ENCODE measurements around the gene FIS1.
"Not testable (repeated sequence)": the region's sequence is repeated elsewhere in the genome, so short reads cannot be mapped to it uniquely, and the experiment has no call there.

FIS1 gene

GRCh38 chr7:101265622-101266516, 21.0 kb upstream of the FIS1 start:
- intact Hi-C loops (cut with DNase I), result no loop called here
- DNase-seq, result peak in 3 of 10 donors; percentile 12 to 56 (median 22)

DNA sequence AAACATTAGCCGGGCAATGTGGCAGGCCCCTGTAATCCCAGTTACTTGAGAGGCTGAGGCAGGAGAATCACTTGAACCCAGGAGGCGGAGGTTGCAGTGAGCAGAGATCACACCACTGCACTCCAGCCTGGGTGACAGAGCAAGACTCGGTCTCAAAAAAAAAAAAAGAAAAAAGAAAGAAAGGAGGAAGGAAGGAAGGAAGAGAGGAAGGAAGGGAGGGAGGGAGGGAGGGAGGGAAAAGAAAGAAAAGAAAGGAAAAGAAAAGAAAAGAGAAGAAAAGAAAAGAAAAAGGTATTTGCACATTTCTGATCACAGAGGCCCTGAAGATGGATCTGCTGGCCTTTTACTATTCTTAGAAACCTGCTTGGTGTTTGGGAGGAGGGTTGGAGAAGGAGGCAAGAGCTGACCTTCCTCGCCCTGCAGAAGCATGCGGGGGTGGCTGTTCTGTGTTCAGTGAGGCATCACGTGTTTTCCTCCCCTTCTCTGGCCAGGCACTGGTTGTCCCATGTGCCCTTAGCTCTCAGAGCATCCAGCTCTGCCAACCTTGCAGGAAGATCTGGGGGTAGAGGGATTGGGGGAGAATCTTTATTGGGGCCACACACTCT, 19.3 kb upstream of the FIS1 start:
- DNase-seq, result peak in 3 of 10 donors; percentile 3 to 39 (median 15)
- intact Hi-C loops (cut with DNase I), result not testable (repeated sequence)

GRCh38 chr7:101258243-101258731, 13.4 kb upstream of the FIS1 start:
- intact Hi-C loops (cut with DNase I), result no loop called here
- no peak for DNase-seq

- intact Hi-C loops (cut with DNase I), result no loop called here
- no peak for DNase-seq
These were observed 10.9 kb upstream of the FIS1 start for GRCh38 chr7:101255796-101256195.

- intact Hi-C loops (cut with DNase I); DNase-seq: not testable (repeated sequence)
These were observed 8.3 kb upstream of the FIS1 start for GRCh38 chr7:101253199-101253598.

DNA sequence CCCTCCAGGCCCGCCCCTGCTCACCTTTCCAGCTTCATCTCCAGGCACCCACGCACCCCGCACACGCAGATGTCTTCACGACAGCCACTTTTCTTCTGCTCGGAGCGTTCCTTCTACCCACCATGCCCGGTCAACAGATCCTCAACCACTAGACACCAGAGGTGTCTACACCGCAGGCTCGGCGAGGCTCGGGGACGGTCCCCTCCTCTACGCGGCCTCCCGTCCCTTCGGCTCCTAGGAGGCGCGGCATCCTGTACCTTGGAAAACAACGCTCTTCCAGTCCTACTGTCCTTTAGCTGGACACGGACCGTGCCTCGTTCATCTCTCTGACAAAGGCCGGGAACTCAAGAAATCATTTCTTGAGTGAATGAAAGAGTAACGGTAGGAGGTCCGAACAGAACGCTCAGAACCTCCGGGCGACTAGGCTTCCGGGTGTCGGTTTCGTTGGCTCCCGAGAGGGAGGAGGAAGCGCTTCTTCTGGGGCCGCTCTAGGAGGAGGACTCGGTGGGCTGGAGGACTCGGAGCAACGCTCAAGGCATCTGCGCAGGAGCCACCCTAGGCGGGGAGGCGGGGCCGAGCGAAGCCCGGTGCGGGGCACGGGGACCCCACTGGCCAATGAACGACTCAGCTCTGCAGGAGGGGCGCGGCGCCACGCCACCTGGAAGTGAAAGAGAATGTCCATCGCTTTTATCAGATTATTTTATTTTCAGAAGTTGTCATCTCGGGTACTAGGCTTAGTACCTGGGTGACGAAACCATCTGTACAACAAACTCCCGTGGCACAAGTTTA, 7.2 kb upstream of the FIS1 start:
- intact Hi-C loops (cut with DNase I), result no loop called here
- peak; percentile 92 to 99 (median 96) for DNase-seq

- no peak for DNase-seq
- intact Hi-C loops (cut with DNase I), result no loop called here
These were observed 5.4 kb upstream of the FIS1 start for GRCh38 chr7:101250324-101250723.

- intact Hi-C loops (cut with DNase I), result no loop called here
- no peak for DNase-seq
These were observed 3.4 kb upstream of the FIS1 start for GRCh38 chr7:101248276-101248675.

GRCh38 chr7:101245147-101245668, 327 bp upstream of the FIS1 start:
- intact Hi-C loops (cut with DNase I), result loop anchor here (2.0 kb wide), 1 partner anchor 28 kb away; the partner anchor contains the start of gene PLOD3
- DNase-seq, result no peak

DNA sequence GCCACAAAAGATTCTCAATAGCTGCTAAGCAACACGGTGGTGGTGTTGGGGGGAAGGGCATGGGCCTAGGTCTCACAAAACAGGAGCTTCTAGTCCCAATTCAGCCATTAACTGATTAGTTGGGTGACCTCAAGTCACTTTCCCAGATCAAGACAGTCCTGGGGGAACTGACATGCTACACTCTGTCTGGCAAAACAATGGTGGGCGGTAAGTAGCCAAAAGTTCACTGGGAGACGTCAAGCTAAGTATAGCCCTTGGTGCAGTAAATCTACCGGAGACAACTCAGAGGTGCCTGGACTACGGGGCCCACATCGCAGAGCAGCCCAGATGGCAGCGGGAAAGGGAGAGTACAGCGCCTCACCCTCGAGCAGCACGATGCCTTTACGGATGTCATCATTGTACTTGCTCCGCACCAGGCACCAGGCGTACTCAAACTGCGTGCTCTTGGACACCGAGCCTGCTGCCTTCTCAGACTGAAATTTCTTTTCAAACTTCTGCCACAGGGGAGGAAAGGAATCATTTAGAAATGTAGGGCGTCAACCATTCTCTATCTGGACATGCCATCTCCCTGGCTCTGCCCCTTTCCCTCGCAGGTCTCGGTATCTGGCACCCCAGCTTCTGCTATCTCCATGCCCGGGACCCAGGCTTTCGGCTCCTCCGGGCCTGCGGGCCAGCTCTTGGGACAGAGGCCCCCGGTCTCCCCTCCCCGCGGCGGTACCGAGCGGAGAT, 1.1 kb downstream of the FIS1 start:
- peak in 5 of 10 donors; percentile 8 to 97 (median 22) for DNase-seq
- intact Hi-C loops (cut with DNase I), result loop anchor here (2.0 kb wide), 1 partner anchor 27 kb away; the partner anchor contains the start of gene PLOD3

DNA sequence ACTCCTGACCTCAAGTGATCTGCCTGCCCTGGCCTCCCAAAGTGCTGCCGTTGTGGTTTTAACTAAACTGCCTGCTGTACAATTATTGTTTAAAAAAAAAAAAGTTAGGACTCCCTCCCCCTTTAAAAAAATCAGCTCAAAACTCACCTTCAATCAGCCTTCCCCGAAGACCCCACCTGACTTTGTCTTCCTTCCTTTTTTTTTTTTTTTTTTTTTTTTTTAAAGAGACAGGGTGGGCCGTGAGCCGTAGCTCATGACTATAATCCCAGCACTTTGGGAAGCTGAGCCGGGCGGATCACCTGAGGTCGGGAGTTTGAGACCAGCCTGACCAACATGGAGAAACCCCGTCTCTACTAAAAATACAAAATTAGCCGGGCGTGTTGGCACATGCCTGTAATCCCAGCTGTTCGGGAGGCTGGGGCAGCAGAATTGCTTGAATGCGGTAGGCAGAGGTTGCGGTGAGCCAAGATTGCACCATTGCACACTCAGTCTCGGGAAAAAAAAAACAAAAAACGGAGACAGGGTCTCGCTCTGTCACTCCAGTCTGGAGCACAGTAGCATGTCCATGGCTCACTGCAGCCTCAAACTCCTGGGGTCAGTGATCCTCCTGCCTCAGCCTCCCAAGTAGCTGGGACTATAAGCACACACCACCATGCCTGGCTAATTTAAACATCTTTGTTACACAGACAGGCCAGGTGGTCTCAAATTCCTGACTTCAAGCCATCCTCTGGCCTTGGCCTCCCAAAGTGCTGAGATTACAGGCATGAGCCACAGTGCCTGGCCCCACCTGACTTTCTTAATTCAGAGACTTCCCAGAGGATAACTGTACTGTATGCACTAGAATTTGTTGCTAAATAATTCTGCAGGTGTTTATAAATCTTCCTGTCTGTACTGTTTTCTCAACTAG, 3.2 kb downstream of the FIS1 start:
- intact Hi-C loops (cut with DNase I), result no loop called here
- no peak for DNase-seq

GRCh38 chr7:101241015-101241363, 3.9 kb downstream of the FIS1 start:
- intact Hi-C loops (cut with DNase I), result no loop called here
- no peak for DNase-seq

- intact Hi-C loops (cut with DNase I), result no loop called here
- DNase-seq, result no peak
These were observed 4.5 kb downstream of the FIS1 start for GRCh38 chr7:101240226-101241014.

DNA sequence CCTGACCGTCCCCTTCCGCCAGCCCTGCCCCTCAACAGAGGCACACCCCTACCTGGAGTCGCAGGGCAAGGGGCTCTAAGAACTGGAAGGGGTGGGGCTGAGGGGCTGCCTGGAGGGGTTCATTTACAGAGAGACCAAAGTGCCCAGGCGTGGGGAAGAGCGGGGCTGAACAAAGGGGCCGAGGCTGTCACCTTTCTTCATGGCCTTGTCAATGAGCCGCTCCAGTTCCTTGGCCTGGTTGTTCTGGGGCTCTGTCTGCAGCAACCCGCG, 5.0 kb downstream of the FIS1 start:
- intact Hi-C loops (cut with DNase I), result loop anchor here (10.0 kb wide), 1 partner anchor 45 kb away; no protein-coding TSS in a partner anchor
- no peak for DNase-seq

DNA sequence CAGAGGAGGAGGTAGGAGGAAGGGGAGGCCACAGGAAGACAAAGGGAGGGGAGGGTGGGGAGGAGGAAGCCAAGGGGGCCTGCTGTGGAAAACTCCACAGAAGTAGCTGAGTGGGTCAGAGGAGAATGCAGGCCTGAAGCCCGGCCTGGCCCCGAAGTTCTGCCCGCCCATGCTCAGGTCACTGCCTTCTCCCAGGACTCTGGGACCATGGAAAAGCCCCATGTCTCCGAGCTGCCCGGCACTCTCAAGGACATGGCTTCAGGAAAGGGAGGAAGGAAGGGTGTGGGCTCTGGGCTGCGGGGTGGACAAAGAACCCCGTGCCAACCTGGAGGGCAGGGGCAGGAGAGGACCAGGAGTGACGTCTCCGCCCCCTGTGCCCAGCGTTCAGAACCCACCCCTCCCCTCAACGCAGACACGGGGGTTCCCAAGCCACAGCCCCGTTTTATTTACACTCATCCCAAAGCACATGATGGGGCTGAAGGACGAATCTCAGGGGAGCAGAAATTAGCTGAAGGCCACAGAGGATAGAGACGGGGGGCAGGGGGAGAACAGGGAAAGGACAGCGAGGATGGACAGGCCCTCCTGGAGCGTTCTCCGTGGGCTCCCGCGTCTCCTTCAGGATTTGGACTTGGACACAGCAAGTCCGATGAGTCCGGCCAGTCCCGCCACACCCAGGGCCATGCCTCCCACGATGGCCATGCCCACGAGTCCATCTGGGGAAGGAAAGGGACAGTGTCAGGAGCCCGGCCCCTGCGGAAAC, 5.5 kb downstream of the FIS1 start:
- intact Hi-C loops (cut with DNase I), result loop anchor here (10.0 kb wide), 1 partner anchor 45 kb away; no protein-coding TSS in a partner anchor
- peak in 1 of 10 donors; percentile 70 for DNase-seq

GRCh38 chr7:101238226-101239182, 6.4 kb downstream of the FIS1 start:
- no peak for DNase-seq
- intact Hi-C loops (cut with DNase I), result loop anchor here (10.0 kb wide), 1 partner anchor 46 kb away; no protein-coding TSS in a partner anchor
